OCI-LY7 (cell line): ENCODE results near the gene ZNF318.

Experiments used
- EZH2phosphoT487 ChIP-seq: fragments of 200-600 bp; sonication (generic); IDR thresholded peaks from 2 replicates; pipeline ENCODE4 v1.6.1; 2018; ENCODE audit warnings: low read depth, borderline replicate concordance, mild to moderate bottlenecking, mixed run types, antibody characterized with exemption, low read length, moderate library complexity, mixed read lengths
- TF ChIP-seq, protein P1 (sequence below): fragments of 200-600 bp; sonication (generic); conservative IDR thresholded peaks from 2 replicates; pipeline ENCODE4 v1.5.1; 2014; ENCODE audit warnings: mild to moderate bottlenecking, antibody characterized with exemption, low read length, moderate library complexity, mixed read lengths

- TF ChIP-seq, protein P1, sequence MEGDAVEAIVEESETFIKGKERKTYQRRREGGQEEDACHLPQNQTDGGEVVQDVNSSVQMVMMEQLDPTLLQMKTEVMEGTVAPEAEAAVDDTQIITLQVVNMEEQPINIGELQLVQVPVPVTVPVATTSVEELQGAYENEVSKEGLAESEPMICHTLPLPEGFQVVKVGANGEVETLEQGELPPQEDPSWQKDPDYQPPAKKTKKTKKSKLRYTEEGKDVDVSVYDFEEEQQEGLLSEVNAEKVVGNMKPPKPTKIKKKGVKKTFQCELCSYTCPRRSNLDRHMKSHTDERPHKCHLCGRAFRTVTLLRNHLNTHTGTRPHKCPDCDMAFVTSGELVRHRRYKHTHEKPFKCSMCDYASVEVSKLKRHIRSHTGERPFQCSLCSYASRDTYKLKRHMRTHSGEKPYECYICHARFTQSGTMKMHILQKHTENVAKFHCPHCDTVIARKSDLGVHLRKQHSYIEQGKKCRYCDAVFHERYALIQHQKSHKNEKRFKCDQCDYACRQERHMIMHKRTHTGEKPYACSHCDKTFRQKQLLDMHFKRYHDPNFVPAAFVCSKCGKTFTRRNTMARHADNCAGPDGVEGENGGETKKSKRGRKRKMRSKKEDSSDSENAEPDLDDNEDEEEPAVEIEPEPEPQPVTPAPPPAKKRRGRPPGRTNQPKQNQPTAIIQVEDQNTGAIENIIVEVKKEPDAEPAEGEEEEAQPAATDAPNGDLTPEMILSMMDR: no peak
- no peak for TF ChIP-seq EZH2phosphoT487
Observed at GRCh38 chr6:43347444-43347843, 22.0 kb downstream of the ZNF318 start.
